NCI-H460 (cell line): Measurements from ENCODE around the gene USP17L17. TPM values are rescaled to one million over a fixed set of nuclear protein-coding genes. Genes with fewer than 3 reads are reported as not detected.
"Not testable (repeated sequence)": the region's sequence is repeated elsewhere in the genome, so short reads cannot be mapped to it uniquely, and the experiment has no call there.

ENCODE experiments used
- DNase-seq: peaks from one replicate; pipeline ENCODE4 v3.0.0-alpha.2; 2016; ENCODE audit warnings: low read depth; ENCODE audit errors: extremely low read depth
- polyA plus RNA-seq: library from polyadenylated mRNA; depleted of rRNA; stranded (reverse); fragments of >200 nt; gene quantifications from 2 replicates; pipeline ENCODE4 v1.2.3, GENCODE V29; 2014; cell fraction: nucleus; rRNA removed
- total RNA-seq: library from RNA; depleted of rRNA; stranded (reverse); fragments of >200 nt; shearing (Covaris generic); gene quantifications from 2 replicates; pipeline ENCODE4 v1.2.3, GENCODE V29; 2014; rRNA removed

USP17L17 gene, protein sequence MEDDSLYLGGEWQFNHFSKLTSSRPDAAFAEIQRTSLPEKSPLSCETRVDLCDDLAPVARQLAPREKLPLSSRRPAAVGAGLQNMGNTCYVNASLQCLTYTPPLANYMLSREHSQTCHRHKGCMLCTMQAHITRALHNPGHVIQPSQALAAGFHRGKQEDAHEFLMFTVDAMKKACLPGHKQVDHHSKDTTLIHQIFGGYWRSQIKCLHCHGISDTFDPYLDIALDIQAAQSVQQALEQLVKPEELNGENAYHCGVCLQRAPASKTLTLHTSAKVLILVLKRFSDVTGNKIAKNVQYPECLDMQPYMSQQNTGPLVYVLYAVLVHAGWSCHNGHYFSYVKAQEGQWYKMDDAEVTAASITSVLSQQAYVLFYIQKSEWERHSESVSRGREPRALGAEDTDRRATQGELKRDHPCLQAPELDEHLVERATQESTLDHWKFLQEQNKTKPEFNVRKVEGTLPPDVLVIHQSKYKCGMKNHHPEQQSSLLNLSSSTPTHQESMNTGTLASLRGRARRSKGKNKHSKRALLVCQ
- not detected in 2 replicates for total RNA-seq
- polyA plus RNA-seq = not detected in 2 replicates

DNA sequence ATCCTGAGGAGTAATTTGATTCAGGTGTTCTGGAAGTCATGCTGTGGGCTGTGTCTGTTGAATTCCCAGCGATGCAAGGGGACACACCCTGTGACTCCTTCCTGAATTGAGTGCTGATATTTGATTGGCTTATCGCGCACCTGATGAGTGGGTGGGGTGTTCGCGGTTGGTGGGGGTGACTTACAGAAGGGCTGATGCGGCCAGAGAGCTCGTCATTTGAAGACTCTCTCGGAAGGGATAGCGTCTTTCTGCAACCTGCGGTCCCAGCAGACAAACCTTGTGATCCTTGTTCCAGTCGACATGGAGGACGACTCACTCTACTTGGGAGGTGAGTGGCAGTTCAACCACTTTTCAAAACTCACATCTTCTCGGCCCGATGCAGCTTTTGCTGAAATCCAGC is at the start of gene USP17L17:
Gene USP17L17 (plus strand): TSS at position 301 of the 400 bp plus-strand sequence. CDS start 0 bp downstream, at position 301.
- DNase-seq = not testable (repeated sequence)

DNA sequence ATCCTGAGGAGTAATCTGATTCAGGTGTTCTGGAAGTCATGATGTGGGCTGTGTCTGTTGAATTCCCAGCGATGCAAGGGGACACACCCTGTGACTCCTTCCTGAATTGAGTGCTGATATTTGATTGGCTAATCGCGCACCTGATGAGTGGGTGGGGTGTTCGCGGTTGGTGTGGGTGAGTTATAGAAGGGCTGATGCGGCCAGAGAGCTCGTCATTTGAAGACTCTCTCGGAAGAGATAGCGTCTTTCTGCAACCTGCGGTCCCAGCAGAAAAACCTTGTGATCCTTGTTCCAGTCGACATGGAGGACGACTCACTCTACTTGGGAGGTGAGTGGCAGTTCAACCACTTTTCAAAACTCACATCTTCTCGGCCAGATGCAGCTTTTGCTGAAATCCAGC is 33.3 kb upstream of the USP17L17 start, which contains the start of gene USP17L10:
Gene USP17L10 (plus strand): TSS at position 301 of the 400 bp plus-strand sequence. CDS start 0 bp downstream, at position 301.
- DNase-seq = not testable (repeated sequence)

DNA sequence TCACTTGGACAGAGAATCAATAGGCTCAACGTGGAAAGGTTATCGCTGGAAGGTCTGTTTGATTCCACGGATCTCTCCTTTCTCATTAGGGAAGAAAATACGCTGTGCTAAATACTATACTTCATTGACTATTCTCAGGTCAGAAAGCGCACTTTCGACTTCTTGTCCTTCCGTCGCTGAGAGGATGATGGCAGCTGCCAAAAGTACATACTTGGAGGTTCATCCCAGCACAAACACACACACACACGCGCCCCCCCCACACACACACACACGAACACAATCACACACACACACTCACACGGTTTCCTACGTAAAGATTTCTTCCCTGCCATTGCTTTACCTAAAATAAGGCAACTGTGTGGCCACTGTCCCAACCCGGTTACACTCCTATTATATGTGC is 29.0 kb upstream of the USP17L17 start:
- not testable (repeated sequence) for DNase-seq

DNA sequence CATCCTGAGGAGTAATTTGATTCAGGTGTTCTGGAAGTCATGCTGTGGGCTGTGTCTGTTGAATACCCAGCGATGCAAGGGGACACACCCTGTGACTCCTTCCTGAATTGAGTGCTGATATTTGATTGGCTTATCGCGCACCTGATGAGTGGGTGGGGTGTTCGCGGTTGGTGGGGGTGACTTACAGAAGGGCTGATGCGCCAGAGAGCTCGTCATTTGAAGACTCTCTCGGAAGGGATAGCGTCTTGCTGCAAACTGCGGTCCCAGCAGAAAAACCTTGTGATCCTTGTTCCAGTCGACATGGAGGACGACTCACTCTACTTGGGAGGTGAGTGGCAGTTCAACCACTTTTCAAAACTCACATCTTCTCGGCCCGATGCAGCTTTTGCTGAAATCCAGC is 28.6 kb upstream of the USP17L17 start, which contains the start of gene USP17L11:
Gene USP17L11 (plus strand): TSS at position 301 of the 400 bp plus-strand sequence. CDS start 0 bp downstream, at position 301.
- DNase-seq = not testable (repeated sequence)

DNA sequence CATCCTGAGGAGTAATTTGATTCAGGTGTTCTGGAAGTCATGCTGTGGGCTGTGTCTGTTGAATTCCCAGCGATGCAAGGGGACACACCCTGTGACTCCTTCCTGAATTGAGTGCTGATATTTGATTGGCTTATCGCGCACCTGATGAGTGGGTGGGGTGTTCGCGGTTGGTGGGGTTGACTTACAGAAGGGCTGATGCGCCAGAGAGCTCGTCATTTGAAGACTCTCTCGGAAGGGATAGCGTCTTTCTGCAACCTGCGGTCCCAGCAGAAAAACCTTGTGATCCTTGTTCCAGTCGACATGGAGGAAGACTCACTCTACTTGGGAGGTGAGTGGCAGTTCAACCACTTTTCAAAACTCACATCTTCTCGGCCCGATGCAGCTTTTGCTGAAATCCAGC is 23.8 kb upstream of the USP17L17 start, which contains the start of gene USP17L12:
Gene USP17L12 (plus strand): TSS at position 301 of the 400 bp plus-strand sequence. CDS start 0 bp downstream, at position 301.
- DNase-seq = not testable (repeated sequence)

DNA sequence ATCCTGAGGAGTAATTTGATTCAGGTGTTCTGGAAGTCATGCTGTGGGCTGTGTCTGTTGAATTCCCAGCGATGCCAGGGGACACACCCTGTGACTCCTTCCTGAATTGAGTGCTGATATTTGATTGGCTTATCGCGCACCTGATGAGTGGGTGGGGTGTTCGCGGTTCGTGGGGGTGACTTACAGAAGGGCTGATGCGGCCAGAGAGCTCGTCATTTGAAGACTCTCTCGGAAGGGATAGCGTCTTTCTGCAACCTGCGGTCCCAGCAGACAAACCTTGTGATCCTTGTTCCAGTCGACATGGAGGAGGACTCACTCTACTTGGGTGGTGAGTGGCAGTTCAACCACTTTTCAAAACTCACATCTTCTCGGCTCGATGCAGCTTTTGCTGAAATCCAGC is 19.1 kb upstream of the USP17L17 start, which contains the start of gene USP17L13:
Gene USP17L13 (plus strand): TSS at position 301 of the 400 bp plus-strand sequence. CDS start 0 bp downstream, at position 301.
- not testable (repeated sequence) for DNase-seq

DNA sequence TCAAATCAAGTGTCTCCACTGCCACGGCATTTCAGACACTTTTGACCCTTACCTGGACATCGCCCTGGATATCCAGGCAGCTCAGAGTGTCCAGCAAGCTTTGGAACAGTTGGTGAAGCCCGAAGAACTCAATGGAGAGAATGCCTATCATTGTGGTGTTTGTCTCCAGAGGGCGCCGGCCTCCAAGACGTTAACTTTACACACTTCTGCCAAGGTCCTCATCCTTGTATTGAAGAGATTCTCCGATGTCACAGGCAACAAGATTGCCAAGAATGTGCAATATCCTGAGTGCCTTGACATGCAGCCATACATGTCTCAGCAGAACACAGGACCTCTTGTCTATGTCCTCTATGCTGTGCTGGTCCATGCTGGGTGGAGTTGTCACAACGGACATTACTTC is 13.4 kb upstream of the USP17L17 start:
- not testable (repeated sequence) for DNase-seq

DNA sequence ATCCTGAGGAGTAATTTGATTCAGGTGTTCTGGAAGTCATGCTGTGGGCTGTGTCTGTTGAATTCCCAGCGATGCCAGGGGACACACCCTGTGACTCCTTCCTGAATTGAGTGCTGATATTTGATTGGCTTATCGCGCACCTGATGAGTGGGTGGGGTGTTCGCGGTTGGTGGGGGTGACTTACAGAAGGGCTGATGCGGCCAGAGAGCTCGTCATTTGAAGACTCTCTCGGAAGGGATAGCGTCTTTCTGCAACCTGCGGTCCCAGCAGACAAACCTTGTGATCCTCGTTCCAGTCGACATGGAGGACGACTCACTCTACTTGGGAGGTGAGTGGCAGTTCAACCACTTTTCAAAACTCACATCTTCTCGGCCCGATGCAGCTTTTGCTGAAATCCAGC is 9.6 kb upstream of the USP17L17 start, which contains the start of gene USP17L15:
Gene USP17L15 (plus strand): TSS at position 301 of the 400 bp plus-strand sequence. CDS start 0 bp downstream, at position 301.
- not testable (repeated sequence) for DNase-seq

DNA sequence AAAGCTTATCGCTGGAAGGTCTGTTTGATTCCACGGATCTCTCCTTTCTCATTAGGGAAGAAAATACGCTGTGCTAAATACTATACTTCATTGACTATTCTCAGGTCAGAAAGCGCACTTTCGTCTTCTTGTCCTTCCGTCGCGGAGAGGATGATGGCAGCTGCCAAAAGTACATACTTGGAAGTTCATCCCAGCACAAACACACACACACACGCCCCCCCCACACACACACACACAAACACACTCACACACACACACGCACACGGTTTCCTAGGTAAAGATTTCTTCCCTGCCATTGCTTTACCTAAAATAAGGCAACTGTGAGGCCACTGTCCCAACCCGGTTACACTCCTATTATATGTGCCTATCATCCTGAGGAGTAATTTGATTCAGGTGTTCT is 5.2 kb upstream of the USP17L17 start:
- not testable (repeated sequence) for DNase-seq

DNA sequence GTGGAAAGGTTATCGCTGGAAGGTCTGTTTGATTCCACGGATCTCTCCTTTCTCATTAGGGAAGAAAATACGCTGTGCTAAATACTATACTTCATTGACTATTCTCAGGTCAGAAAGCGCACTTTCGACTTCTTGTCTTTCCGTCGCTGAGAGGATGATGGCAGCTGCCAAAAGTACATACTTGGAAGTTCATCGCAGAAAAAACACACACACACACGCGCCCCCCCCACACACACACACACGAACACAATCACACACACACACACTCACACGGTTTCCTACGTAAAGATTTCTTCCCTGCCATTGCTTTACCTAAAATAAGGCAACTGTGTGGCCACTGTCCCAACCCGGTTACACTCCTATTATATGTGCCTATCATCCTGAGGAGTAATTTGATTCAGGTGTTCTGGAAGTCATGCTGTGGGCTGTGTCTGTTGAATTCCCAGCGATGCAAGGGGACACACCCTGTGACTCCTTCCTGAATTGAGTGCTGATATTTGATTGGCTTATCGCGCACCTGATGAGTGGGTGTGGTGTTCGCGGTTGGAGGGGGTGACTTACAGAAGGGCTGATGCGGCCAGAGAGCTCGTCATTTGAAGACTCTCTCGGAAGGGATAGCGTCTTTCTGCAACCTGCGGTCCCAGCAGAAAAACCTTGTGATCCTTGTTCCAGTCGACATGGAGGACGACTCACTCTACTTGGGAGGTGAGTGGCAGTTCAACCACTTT is 4.4 kb downstream of the USP17L17 start, which contains the start of gene USP17L18:
Gene USP17L18 (plus strand): TSS at position 678 of the 728 bp plus-strand sequence. CDS start 0 bp downstream, at position 678.
- not testable (repeated sequence) for DNase-seq

DNA sequence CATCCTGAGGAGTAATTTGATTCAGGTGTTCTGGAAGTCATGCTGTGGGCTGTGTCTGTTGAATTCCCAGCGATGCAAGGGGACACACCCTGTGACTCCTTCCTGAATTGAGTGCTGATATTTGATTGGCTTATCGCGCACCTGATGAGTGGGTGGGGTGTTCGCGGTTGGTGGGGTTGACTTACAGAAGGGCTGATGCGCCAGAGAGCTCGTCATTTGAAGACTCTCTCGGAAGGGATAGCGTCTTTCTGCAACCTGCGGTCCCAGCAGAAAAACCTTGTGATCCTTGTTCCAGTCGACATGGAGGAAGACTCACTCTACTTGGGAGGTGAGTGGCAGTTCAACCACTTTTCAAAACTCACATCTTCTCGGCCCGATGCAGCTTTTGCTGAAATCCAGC is 9.4 kb downstream of the USP17L17 start, which contains the start of gene USP17L19:
Gene USP17L19 (plus strand): TSS at position 301 of the 400 bp plus-strand sequence. CDS start 0 bp downstream, at position 301.
- DNase-seq = not testable (repeated sequence)

DNA sequence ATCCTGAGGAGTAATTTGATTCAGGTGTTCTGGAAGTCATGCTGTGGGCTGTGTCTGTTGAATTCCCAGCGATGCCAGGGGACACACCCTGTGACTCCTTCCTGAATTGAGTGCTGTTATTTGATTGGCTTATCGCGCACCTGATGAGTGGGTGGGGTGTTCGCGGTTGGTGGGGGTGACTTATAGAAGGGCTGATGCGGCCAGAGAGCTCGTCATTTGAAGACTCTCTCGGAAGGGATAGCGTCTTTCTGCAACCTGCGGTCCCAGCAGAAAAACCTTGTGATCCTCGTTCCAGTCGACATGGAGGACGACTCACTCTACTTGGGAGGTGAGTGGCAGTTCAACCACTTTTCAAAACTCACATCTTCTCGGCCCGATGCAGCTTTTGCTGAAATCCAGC is 14.1 kb downstream of the USP17L17 start, which contains the start of gene USP17L20:
Gene USP17L20 (plus strand): TSS at position 301 of the 400 bp plus-strand sequence. CDS start 0 bp downstream, at position 301.
- not testable (repeated sequence) for DNase-seq

DNA sequence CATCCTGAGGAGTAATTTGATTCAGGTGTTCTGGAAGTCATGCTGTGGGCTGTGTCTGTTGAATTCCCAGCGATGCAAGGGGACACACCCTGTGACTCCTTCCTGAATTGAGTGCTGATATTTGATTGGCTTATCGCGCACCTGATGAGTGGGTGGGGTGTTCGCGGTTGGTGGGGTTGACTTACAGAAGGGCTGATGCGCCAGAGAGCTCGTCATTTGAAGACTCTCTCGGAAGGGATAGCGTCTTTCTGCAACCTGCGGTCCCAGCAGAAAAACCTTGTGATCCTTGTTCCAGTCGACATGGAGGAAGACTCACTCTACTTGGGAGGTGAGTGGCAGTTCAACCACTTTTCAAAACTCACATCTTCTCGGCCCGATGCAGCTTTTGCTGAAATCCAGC is 18.9 kb downstream of the USP17L17 start, which contains the start of gene USP17L21:
Gene USP17L21 (plus strand): TSS at position 301 of the 400 bp plus-strand sequence. CDS start 0 bp downstream, at position 301.
- not testable (repeated sequence) for DNase-seq

DNA sequence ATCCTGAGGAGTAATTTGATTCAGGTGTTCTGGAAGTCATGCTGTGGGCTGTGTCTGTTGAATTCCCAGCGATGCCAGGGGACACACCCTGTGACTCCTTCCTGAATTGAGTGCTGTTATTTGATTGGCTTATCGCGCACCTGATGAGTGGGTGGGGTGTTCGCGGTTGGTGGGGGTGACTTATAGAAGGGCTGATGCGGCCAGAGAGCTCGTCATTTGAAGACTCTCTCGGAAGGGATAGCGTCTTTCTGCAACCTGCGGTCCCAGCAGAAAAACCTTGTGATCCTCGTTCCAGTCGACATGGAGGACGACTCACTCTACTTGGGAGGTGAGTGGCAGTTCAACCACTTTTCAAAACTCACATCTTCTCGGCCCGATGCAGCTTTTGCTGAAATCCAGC is 23.6 kb downstream of the USP17L17 start, which contains the start of gene USP17L22:
Gene USP17L22 (plus strand): TSS at position 301 of the 400 bp plus-strand sequence. CDS start 0 bp downstream, at position 301.
- DNase-seq = not testable (repeated sequence)

DNA sequence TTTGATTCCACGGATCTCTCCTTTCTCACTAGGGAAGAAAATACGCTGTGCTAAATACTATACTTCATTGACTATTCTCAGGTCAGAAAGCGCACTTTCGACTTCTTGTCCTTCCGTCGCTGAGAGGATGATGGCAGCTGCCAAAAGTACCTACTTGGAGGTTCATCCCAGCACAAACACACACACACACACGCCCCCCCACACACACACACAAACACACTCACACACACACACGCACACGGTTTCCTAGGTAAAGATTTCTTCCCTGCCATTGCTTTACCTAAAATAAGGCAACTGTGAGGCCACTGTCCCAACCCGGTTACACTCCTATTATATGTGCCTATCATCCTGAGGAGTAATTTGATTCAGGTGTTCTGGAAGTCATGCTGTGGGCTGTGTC is 28.0 kb downstream of the USP17L17 start:
- DNase-seq = not testable (repeated sequence)
